Measurements from ENCODE around the gene TRIM52.

GRCh38 chr5:181220178-181220515 is 40.8 kb downstream of the TRIM52 start:
- no peak for TF ChIP-seq POLR2AphosphoS5 (IDR thresholded peaks at IDR 0.05)
- TF ChIP-seq POLR2A (IDR thresholded peaks at IDR 0.05): no peak
